GM19455 (cell line): ENCODE data around the gene HIF1A.

Experiments used
- ATAC-seq: cut with Tn5 transposase; IDR thresholded peaks from one replicate; pipeline ENCODE4 v1.9.1; 2021; ENCODE audit not compliant: unreplicated experiment

HIF1A gene

DNA sequence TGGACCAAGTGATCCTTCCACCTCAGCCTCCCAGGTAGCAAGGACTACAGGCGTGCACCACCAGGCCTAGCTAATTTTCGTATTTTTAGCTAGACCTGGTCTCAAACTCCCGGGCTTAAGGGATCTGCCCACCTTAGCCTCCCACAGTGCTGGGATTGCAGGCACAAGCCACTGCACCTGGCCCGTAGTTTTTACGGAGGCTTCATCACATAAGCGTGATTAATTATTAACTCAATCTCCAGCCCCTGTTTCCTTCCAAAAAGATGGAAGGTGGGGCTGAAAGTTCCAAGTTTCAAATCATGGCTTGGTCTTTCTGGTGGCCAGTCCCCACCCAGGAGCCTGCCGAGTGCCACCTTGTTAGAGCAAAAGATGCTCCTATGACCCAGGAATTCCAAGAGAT lies 22.5 kb upstream of the HIF1A start:
- no peak for ATAC-seq

DNA sequence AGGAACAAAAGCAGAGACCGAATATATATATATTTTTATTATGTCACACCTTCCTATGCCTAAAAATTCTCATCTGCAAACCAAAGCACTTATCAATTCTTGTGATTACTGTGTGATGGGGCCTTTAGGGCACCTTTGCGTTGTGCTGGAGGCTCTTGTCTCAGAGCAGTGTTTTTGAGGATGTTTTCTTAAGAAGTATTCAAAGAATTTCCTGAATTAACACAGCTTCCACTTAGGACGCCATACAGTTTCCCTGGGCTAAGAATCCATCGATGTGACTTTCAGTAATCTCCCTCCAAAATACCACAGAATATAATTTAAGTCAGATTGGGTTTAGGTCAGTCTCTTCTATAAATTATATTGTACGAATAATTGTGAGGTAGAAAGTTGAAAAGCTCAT lies 22.0 kb upstream of the HIF1A start:
- no peak for ATAC-seq

DNA sequence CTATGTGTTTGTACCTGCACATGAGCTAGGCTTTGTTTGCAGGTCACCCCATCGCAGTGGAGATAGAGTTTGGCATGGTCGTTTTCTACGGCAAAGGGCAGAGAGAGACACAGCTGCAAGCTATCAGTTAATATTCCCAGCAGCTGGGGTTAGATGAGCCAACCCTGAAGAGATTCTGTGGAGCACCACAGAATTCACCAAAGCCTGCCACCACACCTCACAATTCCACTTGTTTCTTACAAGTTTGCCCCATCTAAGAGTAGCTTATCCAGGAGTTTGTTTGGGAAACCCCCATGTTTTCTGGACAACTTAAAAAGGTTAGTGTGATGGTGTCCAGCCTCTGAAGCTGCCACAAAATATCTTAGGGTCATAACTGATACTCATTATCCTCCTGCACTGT lies 20.0 kb upstream of the HIF1A start:
- no peak for ATAC-seq

DNA sequence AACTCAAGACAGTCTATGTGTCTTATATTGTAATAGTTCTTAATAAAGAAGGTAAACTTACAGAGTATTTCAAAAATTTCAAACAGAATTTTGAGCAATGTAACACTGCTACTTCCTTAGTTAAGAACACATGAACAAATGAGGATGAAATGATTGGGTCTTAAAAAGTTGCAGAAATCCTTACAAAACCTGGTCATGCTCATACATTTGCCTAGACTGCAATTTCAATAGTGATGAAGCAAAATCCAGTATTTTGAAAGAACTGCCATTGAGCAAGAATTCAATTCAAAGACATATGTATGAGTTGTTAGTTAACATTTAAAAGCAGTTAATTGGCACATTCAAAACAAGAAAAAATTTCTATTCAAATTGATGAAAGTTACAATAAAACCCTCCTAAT lies 17.8 kb upstream of the HIF1A start:
- no peak for ATAC-seq

DNA sequence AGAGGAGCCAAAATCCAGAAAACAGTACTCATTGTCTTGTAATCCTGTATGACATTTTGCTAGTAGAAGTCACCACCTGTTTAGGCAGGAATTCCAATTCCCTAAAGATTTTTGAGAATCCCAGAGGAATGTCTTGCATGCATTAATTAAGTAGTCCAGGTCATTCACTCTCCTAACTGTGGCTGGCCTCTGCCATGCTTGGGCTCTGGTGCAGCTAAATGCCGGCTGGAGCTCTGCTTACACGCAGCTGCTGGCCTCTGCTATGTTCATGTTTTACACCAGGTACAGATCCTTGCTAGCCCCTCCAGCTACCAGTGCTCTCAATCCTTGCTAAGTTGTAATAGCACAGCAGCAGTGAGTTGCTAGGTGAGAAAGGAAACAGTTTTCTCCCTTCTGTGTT lies 16.3 kb upstream of the HIF1A start:
- no peak for ATAC-seq

DNA sequence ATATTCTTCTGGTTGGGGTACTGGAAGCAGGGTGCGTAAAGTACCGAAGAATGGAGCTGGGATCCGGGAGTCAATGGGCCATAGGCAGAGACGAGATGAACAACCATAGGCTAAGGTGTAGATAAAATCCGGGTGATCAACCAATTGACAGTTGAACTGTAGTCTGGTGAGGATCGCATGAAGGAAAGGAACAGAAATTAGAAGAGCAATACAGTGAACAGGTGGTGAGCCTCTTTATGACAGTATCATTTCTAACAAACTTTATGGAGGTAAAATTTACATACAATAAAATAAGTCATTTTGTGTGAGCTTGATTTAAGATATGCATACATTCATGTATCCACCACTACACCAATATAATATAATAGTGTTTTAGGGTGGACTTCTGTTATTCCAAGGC lies 13.9 kb upstream of the HIF1A start:
- ATAC-seq: no peak

DNA sequence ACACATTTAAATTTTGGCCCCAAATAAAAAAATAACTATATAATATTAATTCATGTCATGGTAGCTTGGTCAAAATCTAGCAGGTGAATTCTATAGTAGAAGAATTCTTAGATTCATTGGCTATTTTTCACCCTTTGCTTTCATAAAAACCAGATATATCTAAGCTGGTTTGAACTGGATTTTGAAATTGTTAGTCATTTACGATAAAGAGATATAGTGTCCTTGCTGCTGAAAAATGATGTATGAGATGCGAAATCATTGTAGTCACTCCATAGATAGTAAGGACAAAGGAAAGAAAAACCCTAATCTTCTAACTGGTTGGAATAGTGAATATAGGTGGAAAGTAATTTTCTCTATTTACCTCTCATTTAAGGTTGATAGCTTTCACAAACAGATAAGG lies 12.2 kb upstream of the HIF1A start:
- ATAC-seq: no peak

DNA sequence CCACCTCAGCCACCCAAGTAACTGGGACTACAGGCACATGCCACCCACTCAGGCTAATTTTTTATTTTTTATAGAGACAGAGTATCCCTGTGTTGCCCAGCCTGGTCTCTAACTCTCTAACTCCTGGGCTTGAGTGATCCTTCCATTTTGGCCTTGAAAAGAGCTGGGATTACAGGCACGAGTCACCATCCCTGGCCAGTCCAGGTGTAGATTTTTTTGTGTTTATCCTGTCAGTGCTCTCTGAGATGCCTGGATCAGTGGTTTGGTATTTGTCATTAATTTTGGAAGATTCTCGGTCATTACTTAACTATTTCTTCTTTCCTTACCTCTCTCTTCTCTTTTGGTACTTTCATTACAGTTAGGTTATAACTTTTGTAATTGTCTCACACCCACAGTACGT lies 5.3 kb upstream of the HIF1A start:
- no peak for ATAC-seq

DNA sequence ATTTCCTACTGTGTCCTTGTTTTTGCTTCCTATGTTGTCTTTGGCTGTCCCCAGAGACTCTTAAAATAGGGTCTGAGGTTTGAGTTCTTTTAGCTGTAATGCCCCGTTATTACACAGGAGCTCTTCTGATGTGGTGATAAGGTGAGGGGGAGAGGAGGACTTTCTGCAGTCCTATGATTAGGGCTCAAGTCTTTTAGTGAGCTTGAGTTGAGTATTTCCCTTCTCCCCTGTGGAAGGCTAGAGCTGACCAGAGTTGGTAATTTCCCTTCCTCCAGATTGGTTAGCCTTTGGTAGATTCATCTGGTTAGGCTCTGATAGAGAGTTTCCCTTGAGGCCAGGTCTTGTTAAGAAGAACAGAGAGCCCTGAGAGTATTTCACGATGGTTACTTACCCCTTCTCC lies 4.3 kb upstream of the HIF1A start:
- no peak for ATAC-seq

DNA sequence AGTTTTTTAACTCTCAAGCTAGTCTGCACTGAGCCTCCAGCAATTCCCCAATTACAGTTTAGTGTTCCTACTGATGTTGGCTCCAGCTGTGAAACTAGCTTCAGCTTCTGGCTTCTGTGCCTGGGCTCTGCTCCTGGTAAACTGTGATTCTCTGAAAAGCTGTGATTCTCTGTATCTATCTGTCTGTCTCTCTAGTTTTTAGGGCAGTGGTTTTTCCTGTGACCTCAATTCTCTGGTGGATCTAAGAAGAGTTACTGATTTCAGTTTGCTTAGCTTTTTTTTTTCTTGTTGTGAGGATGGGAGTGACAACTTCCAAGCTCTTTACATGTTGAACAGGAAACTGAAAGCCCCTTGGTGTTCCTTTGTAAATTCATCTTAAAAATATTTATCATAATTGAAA lies 3.8 kb upstream of the HIF1A start:
- no peak for ATAC-seq

DNA sequence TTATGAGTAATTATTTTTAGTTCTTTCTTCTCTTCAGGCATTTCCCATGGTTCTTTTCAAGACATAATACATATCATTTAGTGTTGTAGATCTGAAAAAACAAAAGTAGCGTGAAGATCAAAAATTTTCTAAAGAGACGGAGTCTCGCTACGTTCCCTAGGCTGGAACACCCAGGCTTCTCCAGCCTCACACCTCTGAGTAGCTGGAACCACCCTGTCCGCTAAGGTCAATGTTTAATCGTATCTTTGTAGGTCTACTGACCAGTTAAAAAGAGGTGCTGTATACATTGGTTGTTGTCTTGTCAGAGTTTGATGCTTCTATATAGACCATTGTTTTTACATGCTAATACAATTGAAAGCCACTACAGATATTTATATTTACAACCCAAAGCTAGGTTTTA lies 1.3 kb upstream of the HIF1A start:
- ATAC-seq: no peak

DNA sequence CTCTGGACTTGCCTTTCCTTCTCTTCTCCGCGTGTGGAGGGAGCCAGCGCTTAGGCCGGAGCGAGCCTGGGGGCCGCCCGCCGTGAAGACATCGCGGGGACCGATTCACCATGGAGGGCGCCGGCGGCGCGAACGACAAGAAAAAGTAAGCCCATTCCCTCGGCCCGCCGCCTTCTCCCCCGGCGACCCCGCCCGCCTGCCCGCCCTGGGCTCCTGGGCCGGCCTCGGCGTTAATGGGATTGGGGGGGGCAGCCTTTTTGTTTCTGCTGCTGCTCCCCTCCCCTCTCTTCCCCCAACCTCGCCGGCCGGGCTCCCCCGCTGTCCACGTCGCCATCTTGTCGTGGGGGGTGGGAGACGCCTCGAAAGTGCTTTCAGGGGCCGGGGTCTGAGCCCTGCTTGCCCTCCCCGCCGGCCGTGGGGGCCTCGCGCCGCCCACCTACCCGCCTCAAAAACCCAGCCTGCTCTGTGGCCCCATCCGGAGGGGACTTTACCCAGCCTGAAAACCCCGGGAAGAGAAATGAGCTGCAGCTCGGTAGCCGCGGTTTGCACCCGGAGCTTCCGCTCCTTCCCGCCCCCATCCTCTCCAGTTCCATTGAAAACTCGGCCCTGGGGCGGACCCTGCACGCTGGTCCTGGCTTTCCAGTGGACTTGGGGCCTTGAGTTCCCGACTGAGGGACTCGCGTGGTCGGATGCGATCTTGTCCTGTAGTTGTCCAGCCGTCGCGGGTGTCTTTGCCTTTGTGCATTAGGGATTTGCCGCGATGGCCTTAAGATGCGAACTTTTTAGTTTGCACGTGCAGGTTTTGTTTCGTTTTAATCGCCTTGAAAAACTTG lies 598 bp downstream of the HIF1A start:
- peak; percentile 12 for ATAC-seq

DNA sequence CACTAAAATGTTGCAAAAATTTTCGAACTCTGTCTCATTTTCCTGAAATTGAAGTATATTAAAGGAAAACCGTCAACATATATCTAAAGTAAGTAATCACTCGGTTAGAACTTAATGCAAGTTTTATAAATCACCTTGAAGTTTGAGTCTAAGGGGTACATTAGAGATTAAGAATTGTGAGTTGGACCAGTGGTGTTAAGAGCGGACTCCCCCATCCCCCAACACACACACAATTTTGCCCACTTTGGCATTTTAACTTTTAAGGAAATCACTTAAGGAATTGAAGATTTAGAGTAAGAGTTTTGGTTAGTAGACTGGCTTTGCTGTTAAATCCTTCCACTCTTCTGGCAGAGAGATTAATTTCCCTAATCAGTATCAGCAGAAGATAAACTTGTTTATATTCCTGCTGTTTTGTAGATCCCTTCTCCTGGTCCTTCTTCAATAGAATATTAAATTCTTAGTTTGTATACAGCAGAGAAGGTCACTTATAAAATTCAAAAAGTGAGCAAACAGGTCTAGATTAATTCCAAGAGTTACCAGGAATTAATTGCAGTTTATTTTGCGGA lies 1.5 kb downstream of the HIF1A start:
- ATAC-seq: no peak

DNA sequence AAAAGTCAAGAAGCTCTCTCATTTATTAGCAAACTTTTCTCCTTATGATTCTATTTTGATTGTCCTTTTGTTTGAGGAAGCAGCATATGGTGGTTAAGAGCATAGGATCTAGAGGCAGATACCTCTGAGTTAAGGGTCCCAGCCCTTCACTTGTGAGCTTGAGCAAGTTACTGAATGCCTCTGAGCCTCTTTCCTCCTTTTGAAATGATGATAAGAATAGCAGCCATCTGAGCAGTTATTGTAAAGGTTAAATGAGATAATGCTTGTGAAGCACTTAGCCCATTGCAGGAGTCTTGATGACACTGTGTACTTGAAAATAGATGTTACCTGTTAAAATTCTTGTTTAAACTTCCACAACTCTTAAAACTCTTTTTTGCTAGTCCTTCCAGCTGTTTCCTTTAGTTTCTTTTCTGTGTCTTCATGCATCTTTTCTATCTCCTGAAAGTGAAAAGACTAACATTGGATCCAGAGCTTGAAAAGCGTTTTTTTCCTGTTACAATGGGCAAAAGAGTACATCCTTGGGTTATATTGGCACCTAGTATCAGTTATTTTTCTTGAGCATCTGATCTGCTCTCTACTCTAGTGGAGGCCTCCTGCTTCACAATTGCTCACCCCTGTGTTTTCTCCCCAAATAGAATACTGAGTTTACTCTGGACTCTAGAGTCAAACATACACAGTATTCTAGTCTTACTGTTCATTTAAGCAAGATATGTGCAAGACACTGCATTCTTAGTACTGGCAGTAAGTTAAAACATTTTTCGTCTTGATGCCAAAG lies 3.1 kb downstream of the HIF1A start:
- ATAC-seq: no peak

DNA sequence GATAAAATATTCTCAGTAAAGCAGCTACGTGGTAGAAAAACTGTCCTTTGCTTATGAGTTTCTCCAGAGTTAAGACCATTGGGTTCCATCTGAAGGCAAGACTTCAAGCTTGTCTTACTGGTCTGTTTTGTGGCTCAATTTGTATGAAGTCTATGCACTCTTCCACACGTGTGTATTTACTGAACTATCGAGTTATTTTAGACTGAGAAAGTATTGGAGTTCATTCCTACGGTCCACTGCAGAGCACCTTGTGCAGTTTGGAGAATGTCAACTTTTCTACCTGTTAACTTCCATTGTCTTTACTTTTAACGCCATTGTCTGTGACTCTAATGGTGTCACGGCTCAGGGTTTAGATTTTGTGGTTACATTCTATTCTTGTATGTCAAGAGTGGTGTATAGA lies 3.7 kb downstream of the HIF1A start:
- ATAC-seq: no peak

DNA sequence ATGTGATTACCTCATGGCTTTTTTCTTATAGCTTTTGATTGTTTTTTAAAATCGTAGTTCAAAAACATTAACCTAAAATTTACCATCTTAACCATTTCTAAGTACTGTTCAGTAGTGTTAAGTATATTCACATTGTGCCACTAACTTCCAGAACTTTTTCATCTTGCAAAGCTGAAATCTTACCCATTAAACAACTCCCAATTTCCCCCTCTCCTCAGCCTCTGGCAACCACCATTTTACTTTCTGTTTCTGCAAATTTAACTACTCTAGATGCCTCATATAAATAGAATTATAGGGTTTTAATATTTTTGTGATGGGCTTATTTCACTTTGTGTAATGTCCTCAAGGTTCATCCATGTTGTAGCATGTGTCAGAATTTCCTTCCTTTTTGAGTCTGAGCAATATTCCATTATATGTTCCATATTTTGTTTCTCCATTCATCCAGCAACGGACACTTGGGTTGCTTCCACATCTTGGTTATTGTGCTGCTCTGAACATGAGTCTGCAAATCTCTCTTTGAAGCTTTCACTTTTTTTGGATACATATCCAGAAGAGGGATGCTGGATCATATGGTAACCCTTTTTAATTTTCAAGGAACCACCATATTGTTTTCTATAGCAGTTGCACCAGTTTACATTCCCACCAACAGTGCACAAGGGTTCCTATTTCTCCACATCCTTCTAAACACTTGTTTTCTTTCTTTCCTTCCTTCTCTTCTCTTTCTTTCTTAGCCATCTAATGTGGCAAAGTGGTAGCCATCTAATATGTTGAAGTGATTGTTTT lies 5.0 kb downstream of the HIF1A start:
- no peak for ATAC-seq

DNA sequence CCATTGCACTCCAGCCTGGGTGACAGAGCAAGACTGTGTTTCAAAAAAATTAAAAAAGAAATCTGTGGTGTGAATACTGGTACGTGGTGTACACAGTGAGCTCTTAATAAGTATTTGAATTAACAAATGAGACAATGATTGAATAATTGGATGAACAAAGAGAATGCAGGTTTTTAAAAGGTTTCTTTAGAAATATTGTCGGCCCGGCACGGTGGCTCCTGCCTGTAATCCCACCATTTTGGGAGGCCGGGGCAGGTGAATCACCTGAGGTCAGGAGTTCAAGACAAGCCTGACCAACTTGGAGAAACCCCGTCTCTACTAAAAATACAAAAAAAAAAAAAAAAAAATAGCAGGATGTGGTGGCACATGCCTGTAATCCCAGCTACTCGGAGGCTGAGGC lies 6.6 kb downstream of the HIF1A start:
- ATAC-seq: no peak

DNA sequence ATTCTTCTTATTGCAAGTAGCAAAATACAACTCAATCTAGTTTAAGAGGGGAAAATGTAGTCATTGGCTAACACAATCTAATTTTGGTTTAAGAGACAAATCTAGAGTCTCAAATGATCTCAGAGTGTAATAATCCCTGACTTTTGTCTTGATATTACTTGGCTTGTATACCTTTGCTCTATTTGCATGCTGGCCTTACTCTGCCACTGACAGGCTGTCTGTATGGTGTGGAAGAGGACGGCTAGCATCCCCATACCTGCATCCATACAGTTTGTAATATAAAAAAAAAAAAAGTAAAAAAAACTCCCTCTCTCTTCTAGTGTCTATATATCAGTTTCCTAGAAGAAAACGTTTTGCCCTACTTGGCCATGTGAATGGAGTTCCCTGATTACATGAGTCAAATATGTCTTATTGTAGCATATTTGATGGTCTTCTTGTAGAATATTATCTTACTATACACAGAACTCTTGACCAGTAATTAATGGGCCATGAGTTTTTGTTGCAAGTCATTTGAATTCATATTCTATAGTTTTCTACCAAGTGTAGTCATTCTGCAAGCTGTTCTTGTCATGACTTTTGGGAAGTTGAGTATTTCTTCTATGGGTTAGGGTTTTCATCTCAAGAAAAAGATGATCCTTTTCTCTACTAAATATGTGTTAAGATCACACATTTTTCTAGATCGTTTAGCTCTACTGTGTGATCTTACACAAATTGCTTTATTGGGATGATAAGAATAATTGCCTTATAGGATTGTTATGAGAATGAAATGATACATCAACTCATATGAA lies 8.2 kb downstream of the HIF1A start:
- no peak for ATAC-seq

DNA sequence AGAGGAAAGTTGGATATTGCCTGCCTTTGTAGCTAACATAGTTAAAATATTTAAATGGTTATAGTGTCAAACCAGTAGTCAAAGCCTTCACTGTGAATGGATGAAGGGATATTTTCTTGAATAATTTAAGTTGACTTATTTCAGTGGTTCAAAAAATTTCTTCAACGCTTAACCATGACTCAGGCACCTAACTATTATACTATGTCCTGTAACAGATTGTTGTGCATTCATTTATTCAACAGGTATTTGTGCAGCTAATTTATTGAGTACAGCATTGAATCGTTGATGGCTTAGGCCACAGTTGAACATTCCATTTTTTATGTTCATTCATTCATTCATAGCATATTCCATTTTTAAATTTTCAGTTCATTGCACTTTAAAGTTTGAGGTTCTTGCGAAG lies 9.2 kb downstream of the HIF1A start:
- ATAC-seq: no peak

DNA sequence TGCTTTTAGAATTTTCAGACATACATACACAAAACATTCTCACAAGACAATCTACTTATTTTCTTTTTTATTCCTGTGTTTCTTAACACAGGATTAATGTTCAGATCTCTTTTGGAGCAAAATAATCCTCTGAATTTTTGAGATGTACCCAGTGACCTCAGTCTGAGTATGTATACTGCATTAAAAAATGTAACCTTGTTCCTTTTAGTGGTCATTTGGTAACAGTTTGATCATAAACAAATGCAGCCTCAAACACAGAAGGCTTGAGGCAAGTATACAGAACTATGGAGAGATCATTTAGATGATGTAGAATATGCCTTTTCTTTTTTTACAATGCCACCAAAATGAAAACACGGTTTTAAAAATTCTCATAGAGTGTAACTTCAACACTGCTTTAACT lies 9.7 kb downstream of the HIF1A start:
- ATAC-seq: no peak
